HepG2 (cell line): Measurements from ENCODE around the gene CMC4. TPM values are rescaled to one million over a fixed set of nuclear protein-coding genes. Genes with fewer than 3 reads are reported as not detected.

Experiments used
- ATAC-seq: fragments of 200-7000 bp; cut with Tn5 transposase; 3 replicates; pipeline ENCODE4 v1.9.1; 2020; ENCODE audit warnings: mild to moderate bottlenecking, moderate library complexity
- BruUV-seq: library from RNA; stranded (reverse); fragments of 400-500 nt; replicated peaks from 2 replicates; lab custom pipeline; 2021; lab: Mats Ljungman, UMichigan
- CTCF ChIA-PET: fragments of 300-600 bp; formaldehyde crosslinking; extraction: SDS; loops from one replicate; lab custom pipeline; 2021; ENCODE audit warnings: low total read pairs, inconsistent platforms, low intra/inter-chr PET ratio; lab: Yijun Ruan, JAX
- POLR2A ChIA-PET: fragments of 350-600 bp; sonication (Branson Sonifier 250); formaldehyde crosslinking; loops from one replicate; lab custom pipeline; 2020; ENCODE audit warnings: antibody characterized with exemption, inconsistent platforms; lab: Yijun Ruan, JAX
- DNase-seq: peaks from one replicate; pipeline ENCODE4 v3.0.0-alpha.2; 2015; ENCODE audit warnings: low spot score
- FAIRE-seq: peaks from 3 replicates; lab custom pipeline; 2011; peaks lifted over from hg19 to GRCh38; lab: Jason Lieb, UNC
- H2AFZ ChIP-seq: one replicate; pipeline ENCODE4 v1.6.1; 2011; ENCODE audit warnings: low read length, inconsistent platforms
- H3K27ac ChIP-seq: fragments of 300-600 bp; 3 replicates; pipeline ENCODE4 v1.8.0; 2011; ENCODE audit warnings: mixed run types, mild to moderate bottlenecking, mixed read lengths, low read length, inconsistent platforms; ENCODE audit not compliant: insufficient read depth; ENCODE audit errors: extremely low read length
- H3K27me3 ChIP-seq, 2 experiments: fragments of 200-600 bp in 1 of 2; 2 replicates in 1 of 2; 3 replicates in 1 of 2; pipeline versions ENCODE4 v1.6.0 to v1.8.0; 2011; ENCODE audit warnings: low read length in 2 of 2, mild to moderate bottlenecking in 2 of 2, moderate library complexity in 2 of 2, inconsistent platforms in 1 of 2; ENCODE audit not compliant: insufficient read depth in 2 of 2, control insufficient read depth in 1 of 2
- H3K36me3 ChIP-seq, 2 experiments: fragments of 200-600 bp in 1 of 2; replicated peaks in 1 of 2; 2 replicates in 1 of 2; 3 replicates in 1 of 2; pipeline versions ENCODE4 v1.5.1 to v1.8.0; 2011; ENCODE audit warnings: low read length in 2 of 2, inconsistent platforms in 1 of 2; ENCODE audit not compliant: insufficient read depth in 2 of 2, control insufficient read depth in 1 of 2
- H3K4me1 ChIP-seq: 2 replicates; pipeline ENCODE4 v1.5.1; 2012; ENCODE audit warnings: low read length, inconsistent platforms; ENCODE audit not compliant: insufficient read depth
- H3K4me2 ChIP-seq: 2 replicates; pipeline ENCODE4 v1.6.0; 2011; ENCODE audit warnings: low read depth, low read length, inconsistent platforms
- H3K4me3 ChIP-seq, 3 experiments: fragments of 200-600 bp in 1 of 3; sonication (generic), shearing (Covaris generic) in 1 of 3; replicated peaks in 1 of 3; 2 replicates each; pipeline ENCODE4 v1.5.1; 2011 to 2016; ENCODE audit warnings: low read length in 3 of 3, inconsistent platforms in 2 of 3, low read depth in 2 of 3, mild to moderate bottlenecking in 2 of 3, control low read depth in 1 of 3, mixed read lengths in 1 of 3; ENCODE audit not compliant: insufficient read depth in 1 of 3
- H3K79me2 ChIP-seq: one replicate; pipeline ENCODE4 v1.6.1; 2011; ENCODE audit warnings: low read length, inconsistent platforms; ENCODE audit not compliant: insufficient read depth
- H3K9ac ChIP-seq: 2 replicates; pipeline ENCODE4 v1.6.0; 2011; ENCODE audit warnings: mild to moderate bottlenecking, low read depth, low read length, inconsistent platforms; ENCODE audit not compliant: insufficient read depth
- H3K9me3 ChIP-seq: 2 replicates; pipeline ENCODE4 v1.5.1; 2012; ENCODE audit warnings: mild to moderate bottlenecking, low read length
- H4K20me1 ChIP-seq: 2 replicates; pipeline ENCODE4 v1.6.0; 2011; ENCODE audit warnings: inconsistent platforms, mild to moderate bottlenecking, low read length, moderate library complexity; ENCODE audit not compliant: insufficient read depth
- ARID2 ChIP-seq: sonication (generic); formaldehyde crosslinking; IDR thresholded peaks from 2 replicates; pipeline ENCODE4 v1.8.1; 2022; ENCODE audit warnings: mild to moderate bottlenecking, missing genetic modification reagents, borderline replicate concordance
- MED8 ChIP-seq: sonication (generic); formaldehyde crosslinking; IDR thresholded peaks from 2 replicates; pipeline ENCODE4 v1.8.1; 2023; ENCODE audit warnings: mild to moderate bottlenecking, missing genetic modification reagents; ENCODE audit not compliant: insufficient replicate concordance
- MTA1 ChIP-seq: sonication (generic); formaldehyde crosslinking; IDR thresholded peaks from 2 replicates; pipeline ENCODE4 v1.4.0; 2020; ENCODE audit warnings: missing genetic modification reagents, mild to moderate bottlenecking, borderline replicate concordance
- PHF20 ChIP-seq: sonication (generic); formaldehyde crosslinking; IDR thresholded peaks from 2 replicates; pipeline ENCODE4 v1.5.0; 2020; ENCODE audit warnings: mild to moderate bottlenecking, missing genetic modification reagents
- PHF8 ChIP-seq: sonication (generic); formaldehyde crosslinking; IDR thresholded peaks from 2 replicates; pipeline ENCODE4 v1.5.0; 2020; ENCODE audit warnings: missing genetic modification reagents
- RFXANK ChIP-seq: IDR thresholded peaks from 2 replicates; pipeline ENCODE4 v1.6.1; 2016
- ZMYM4 ChIP-seq: sonication (generic); formaldehyde crosslinking; IDR thresholded peaks from 2 replicates; pipeline ENCODE4 v1.8.1; 2023; ENCODE audit warnings: mild to moderate bottlenecking, missing genetic modification reagents
- ZNF274 ChIP-seq: sonication (generic); formaldehyde crosslinking; IDR thresholded peaks from 2 replicates; pipeline ENCODE4 v1.5.1; 2020; ENCODE audit warnings: mild to moderate bottlenecking, missing genetic modification reagents
- ZNF432 ChIP-seq: sonication (generic); formaldehyde crosslinking; IDR thresholded peaks from 2 replicates; pipeline ENCODE4 v1.5.0; 2020; ENCODE audit warnings: missing genetic modification reagents, mild to moderate bottlenecking, borderline replicate concordance
- ZNF678 ChIP-seq: sonication (generic); formaldehyde crosslinking; IDR thresholded peaks from 2 replicates; pipeline ENCODE4 v1.4.0; 2020; ENCODE audit warnings: mild to moderate bottlenecking, missing genetic modification reagents
- WGBS: methylation state at CpG from one replicate; pipeline ENCODE4 v1.1.6; 2017; ENCODE audit warnings: low lambda C conversion rate; 5-methylcytosine and 5-hydroxymethylcytosine counted together
- in situ Hi-C: cut with HindIII; loops from 2 replicates; pipeline ENCODE4 v1.10.0; 2017; ENCODE audit warnings: low pct_unique_long_range_greater_than_20kb; ENCODE audit not compliant: extremely low pct_ligation_motif_present
- intact Hi-C: fragments of 100-400 bp; cut with micrococcal nuclease; formaldehyde crosslinking; loops from one replicate; pipeline ENCODE4 v1.10.0; 2022; ENCODE audit not compliant: unreplicated experiment
- polyA plus RNA-seq, 8 experiments: library from polyadenylated mRNA; depleted of rRNA in 3 of 8; stranded (reverse) in 7 of 8; unstranded in 1 of 8; fragments of >200 nt; fragmentation: Illumina TruSeq in 4 of 8; extraction: Trizol in 4 of 8; gene quantifications; 2 replicates each; pipeline versions ENCODE4 v1.2.1 to v1.2.3, GENCODE V29; 2011 to 2016; ENCODE audit warnings: low read depth in 4 of 8, missing spikeins in 1 of 8, mixed read lengths in 1 of 8; ENCODE audit not compliant: insufficient read depth in 1 of 8
- total RNA-seq, 5 experiments: library from RNA; depleted of rRNA; stranded (reverse); fragments of >200 nt; fragmentation: Illumina TruSeq; extraction: Trizol; gene quantifications; 2 replicates each; pipeline ENCODE4 v1.2.3, GENCODE V29; 2016; ENCODE audit warnings: low read depth in 1 of 5
- TF ChIP-seq, protein P1 (sequence below): sonication (generic); formaldehyde crosslinking; IDR thresholded peaks from 2 replicates; pipeline ENCODE4 v1.5.0; 2020; ENCODE audit warnings: mild to moderate bottlenecking, missing genetic modification reagents
- TF ChIP-seq, protein P2 (sequence below): IDR thresholded peaks from 2 replicates; pipeline ENCODE4 v1.6.1; 2016; ENCODE audit warnings: missing compliant biosample characterization, missing genetic modification reagents, borderline replicate concordance
- TF ChIP-seq, protein P3 (sequence below): sonication (generic); formaldehyde crosslinking; conservative IDR thresholded peaks from 2 replicates; pipeline ENCODE4 v1.8.0; 2022; ENCODE audit warnings: mild to moderate bottlenecking, moderate library complexity, missing genetic modification reagents
- TF ChIP-seq, protein P4 (sequence below): sonication (generic); formaldehyde crosslinking; conservative IDR thresholded peaks from 2 replicates; pipeline ENCODE4 v1.4.0; 2020; ENCODE audit warnings: missing genetic modification reagents

Gene CMC4
- total and polyA plus RNA-seq, 2 of the 13 experiments (the other 11 are each of a cell fraction or from before 2014, with no cell fraction given), result 5.6 to 11.5 TPM

DNA sequence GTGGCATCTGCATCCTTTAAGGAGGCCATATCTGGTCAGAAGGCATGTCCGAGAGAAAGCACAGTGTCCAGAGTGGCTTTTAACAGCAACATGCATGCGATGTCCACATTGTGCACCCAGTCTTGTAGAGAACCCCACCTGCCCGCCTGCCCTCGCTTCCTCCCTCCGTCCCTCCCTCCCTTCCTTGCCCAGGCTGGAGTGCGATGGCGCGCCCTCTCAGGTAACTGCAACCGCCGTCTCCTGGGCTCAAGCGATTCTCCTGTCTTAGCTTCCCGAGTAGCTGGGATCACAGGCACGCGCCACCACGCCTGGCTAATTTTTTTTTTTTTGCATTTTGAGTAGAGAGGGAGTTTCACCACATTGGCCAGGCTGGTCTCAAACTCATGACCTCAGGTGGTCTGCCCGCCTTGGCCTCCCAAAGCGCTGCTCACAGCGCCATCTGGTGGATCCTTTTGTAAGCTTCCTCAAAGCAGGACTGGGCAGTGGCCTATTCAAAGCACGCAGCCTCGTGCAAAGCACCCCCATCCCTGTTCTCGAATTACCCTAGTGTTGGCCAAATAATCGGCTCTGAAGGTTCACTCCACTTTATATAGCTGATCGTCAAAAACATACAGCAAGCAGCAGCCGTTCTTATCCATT is 15.4 kb upstream of the CMC4 start (continued):
- TF ChIP-seq MTA1 (CRISPR knock-in tag) (no peak), ZNF274 (CRISPR knock-in tag) (no peak), ZMYM4 (CRISPR knock-in tag) (0 out of 2 replicates have a peak, but pooled peaks have one; percentile 22)
- TF ChIP-seq, protein P1, sequence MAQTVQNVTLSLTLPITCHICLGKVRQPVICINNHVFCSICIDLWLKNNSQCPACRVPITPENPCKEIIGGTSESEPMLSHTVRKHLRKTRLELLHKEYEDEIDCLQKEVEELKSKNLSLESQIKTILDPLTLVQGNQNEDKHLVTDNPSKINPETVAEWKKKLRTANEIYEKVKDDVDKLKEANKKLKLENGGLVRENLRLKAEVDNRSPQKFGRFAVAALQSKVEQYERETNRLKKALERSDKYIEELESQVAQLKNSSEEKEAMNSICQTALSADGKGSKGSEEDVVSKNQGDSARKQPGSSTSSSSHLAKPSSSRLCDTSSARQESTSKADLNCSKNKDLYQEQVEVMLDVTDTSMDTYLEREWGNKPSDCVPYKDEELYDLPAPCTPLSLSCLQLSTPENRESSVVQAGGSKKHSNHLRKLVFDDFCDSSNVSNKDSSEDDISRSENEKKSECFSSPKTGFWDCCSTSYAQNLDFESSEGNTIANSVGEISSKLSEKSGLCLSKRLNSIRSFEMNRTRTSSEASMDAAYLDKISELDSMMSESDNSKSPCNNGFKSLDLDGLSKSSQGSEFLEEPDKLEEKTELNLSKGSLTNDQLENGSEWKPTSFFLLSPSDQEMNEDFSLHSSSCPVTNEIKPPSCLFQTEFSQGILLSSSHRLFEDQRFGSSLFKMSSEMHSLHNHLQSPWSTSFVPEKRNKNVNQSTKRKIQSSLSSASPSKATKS (CRISPR knock-in tag), result no peak
- TF ChIP-seq, protein P2, sequence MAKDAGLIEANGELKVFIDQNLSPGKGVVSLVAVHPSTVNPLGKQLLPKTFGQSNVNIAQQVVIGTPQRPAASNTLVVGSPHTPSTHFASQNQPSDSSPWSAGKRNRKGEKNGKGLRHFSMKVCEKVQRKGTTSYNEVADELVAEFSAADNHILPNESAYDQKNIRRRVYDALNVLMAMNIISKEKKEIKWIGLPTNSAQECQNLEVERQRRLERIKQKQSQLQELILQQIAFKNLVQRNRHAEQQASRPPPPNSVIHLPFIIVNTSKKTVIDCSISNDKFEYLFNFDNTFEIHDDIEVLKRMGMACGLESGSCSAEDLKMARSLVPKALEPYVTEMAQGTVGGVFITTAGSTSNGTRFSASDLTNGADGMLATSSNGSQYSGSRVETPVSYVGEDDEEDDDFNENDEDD (CRISPR knock-in tag), result no peak

DNA sequence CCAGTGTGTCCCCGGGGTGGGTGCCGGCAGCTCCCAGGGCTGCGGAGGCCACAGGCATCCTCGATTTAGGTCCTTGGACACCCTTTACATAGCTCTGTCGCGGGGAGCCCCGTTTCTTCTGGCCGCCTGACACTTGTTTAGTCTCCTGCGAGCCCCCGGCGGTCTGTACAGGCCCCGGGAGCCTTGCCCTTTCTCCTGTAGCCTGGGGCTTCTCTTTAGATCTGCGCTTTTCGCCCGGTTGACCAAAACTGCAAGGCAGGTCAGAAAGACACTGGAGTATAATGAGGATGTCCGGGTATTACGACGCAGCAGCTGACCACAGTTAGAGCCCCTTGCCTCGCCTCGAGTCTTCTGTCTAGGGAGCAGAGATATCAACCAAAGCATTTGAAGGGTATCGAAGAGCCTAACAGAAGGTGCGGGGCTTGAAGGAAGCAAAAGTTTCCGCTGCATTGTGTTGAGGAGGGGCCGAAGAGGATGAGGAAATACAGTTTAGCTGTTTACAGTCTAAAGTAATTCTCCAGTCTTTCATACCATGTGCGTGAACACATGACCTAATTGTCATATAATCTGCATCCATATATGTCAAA is 851 bp upstream of the CMC4 start:
- no peak overlapping the region for H2AFZ ChIP-seq
- H3K36me3 ChIP-seq, result peaks cover 0 to 6% of the 10 kb centered on the region in 2 experiments; a peak in 1 of 5 replicates
- H3K27me3 ChIP-seq, result no peaks in the 10 kb centered on the region
- BruUV-seq, result TSS peak; percentile 71
- H3K27ac ChIP-seq, result peak overlapping the region; percentile 67
- intact Hi-C loops, result loop anchor here (5.0 kb wide), 1 partner anchor 44 kb away; the partner anchor contains the start of gene FUNDC2
- peak overlapping the region; percentile 74 for H3K9ac ChIP-seq
- H3K4me1 ChIP-seq, result peaks cover 45% of the 10 kb centered on the region
- peak overlapping the region; percentile 70 for H3K4me2 ChIP-seq
- DNase-seq, result no peak
- 3% methylated on average over 4 of the region's 25 CpGs for WGBS
- ChIA-PET CTCF (no interaction called here), POLR2A (interaction anchor here (1.3 kb wide), 1 partner anchor 45 kb away, joined by 7 read pairs; the partner anchor contains the start of gene FUNDC2)
- in situ Hi-C loops, result no loop called here
- peak; percentile 24 for ATAC-seq
- FAIRE-seq, result no peak
- H3K79me2 ChIP-seq, result peaks cover 25% of the 10 kb centered on the region
- no peaks in the 10 kb centered on the region for H4K20me1 ChIP-seq
- H3K9me3 ChIP-seq, result no peaks in the 10 kb centered on the region
- H3K4me3 ChIP-seq, result peak overlapping the region; percentile 61 to 79 (median 70)
- TF ChIP-seq PHF8, result peak; percentile 4; the same call in 1 of the 2 replicates
- TF ChIP-seq ZNF432 (CRISPR knock-in tag), result no peak
- TF ChIP-seq, protein P3, sequence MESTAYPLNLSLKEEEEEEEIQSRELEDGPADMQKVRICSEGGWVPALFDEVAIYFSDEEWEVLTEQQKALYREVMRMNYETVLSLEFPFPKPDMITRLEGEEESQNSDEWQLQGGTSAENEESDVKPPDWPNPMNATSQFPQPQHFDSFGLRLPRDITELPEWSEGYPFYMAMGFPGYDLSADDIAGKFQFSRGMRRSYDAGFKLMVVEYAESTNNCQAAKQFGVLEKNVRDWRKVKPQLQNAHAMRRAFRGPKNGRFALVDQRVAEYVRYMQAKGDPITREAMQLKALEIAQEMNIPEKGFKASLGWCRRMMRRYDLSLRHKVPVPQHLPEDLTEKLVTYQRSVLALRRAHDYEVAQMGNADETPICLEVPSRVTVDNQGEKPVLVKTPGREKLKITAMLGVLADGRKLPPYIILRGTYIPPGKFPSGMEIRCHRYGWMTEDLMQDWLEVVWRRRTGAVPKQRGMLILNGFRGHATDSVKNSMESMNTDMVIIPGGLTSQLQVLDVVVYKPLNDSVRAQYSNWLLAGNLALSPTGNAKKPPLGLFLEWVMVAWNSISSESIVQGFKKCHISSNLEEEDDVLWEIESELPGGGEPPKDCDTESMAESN, result 0 out of 2 replicates have a peak, but pooled peaks have one; percentile 13
- TF ChIP-seq ARID2 (CRISPR knock-in tag), result no peak
- TF ChIP-seq ZNF678 (CRISPR knock-in tag), result no peak
- TF ChIP-seq MED8 (CRISPR knock-in tag), result no peak
- TF ChIP-seq PHF20 (CRISPR knock-in tag), result peak; percentile 27; the same call in 1 of the 2 replicates
- TF ChIP-seq, protein P4, sequence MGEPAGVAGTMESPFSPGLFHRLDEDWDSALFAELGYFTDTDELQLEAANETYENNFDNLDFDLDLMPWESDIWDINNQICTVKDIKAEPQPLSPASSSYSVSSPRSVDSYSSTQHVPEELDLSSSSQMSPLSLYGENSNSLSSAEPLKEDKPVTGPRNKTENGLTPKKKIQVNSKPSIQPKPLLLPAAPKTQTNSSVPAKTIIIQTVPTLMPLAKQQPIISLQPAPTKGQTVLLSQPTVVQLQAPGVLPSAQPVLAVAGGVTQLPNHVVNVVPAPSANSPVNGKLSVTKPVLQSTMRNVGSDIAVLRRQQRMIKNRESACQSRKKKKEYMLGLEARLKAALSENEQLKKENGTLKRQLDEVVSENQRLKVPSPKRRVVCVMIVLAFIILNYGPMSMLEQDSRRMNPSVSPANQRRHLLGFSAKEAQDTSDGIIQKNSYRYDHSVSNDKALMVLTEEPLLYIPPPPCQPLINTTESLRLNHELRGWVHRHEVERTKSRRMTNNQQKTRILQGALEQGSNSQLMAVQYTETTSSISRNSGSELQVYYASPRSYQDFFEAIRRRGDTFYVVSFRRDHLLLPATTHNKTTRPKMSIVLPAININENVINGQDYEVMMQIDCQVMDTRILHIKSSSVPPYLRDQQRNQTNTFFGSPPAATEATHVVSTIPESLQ (CRISPR knock-in tag), result no peak
- no peak for TF ChIP-seq RFXANK (CRISPR knock-in tag)
